ENCODE data around the gene NSMCE3.

GRCh38 chr15:29222129-29222853, 47.3 kb downstream of the NSMCE3 start:
- TF ChIP-seq CTCF (conservative IDR thresholded peaks at IDR 0.05 in 1 of 2, IDR thresholded peaks at IDR 0.05 in 1 of 2; ENCODE audit: extremely low read depth in 1 of 2, insufficient read depth in 1 of 2, low read depth in 1 of 2, low read length in 2 of 2) (no peak), EZH2 (IDR thresholded peaks at IDR 0.05; ENCODE audit: borderline replicate concordance, low read length) (no peak)

Measured in mammary epithelial cell (primary cell).